Activated naive CD8-positive, alpha-beta T cell treated with anti-CD3 and anti-CD28 coated beads, Interleukin-2, amount 10 ng/mL, durations not matched to agents 7 days and 5 days (primary cell): ENCODE results near the gene RBMS1. TPM values are rescaled to one million over a fixed set of nuclear protein-coding genes. Genes with fewer than 3 reads are reported as not detected.
A peak's percentile ranks its signal among the peaks of the same experiment; 100 is the strongest.

Experiments used
- ATAC-seq: fragments of 150-1000 bp; cut with Tn5 transposase; one replicate; pipeline ENCODE4 v1.10.0; 2021; ENCODE audit warnings: low read depth, moderate library complexity
- POLR2A ChIA-PET: fragments of 350-600 bp; sonication (Branson Sonifier 250); formaldehyde crosslinking; loops from one replicate; lab custom pipeline; 2021; ENCODE audit warnings: antibody characterized with exemption; lab: Charles Lee
- DNase-seq: peaks from one replicate; pipeline ENCODE4 v3.0.0; 2021
- H3K27ac Mint-ChIP-seq: one replicate; pipeline ENCODE4 v1.8.0; 2022; ENCODE audit warnings: mild to moderate bottlenecking, mixed read lengths
- H3K27me3 Mint-ChIP-seq: one replicate; pipeline ENCODE4 v1.8.0; 2022; ENCODE audit warnings: mild to moderate bottlenecking, moderate library complexity, mixed read lengths
- H3K36me3 Mint-ChIP-seq: one replicate; pipeline ENCODE4 v1.8.0; 2021; ENCODE audit warnings: mild to moderate bottlenecking, mixed read lengths
- H3K4me1 Mint-ChIP-seq: one replicate; pipeline ENCODE4 v1.8.0; 2021; ENCODE audit warnings: mixed read lengths
- H3K4me3 Mint-ChIP-seq: one replicate; pipeline ENCODE4 v1.8.0; 2022; ENCODE audit warnings: mild to moderate bottlenecking, moderate library complexity, mixed read lengths
- H3K9me3 Mint-ChIP-seq: one replicate; pipeline ENCODE4 v1.8.0; 2021; ENCODE audit warnings: mixed read lengths
- total RNA-seq, 2 experiments: library from RNA; stranded (reverse); gene quantifications; one replicate each; pipeline ENCODE4 v1.2.3, GENCODE V29; 2021

The RBMS1 gene
- total RNA-seq, 2 experiments from 2014 or later: 87.9 to 90.6 TPM

DNA sequence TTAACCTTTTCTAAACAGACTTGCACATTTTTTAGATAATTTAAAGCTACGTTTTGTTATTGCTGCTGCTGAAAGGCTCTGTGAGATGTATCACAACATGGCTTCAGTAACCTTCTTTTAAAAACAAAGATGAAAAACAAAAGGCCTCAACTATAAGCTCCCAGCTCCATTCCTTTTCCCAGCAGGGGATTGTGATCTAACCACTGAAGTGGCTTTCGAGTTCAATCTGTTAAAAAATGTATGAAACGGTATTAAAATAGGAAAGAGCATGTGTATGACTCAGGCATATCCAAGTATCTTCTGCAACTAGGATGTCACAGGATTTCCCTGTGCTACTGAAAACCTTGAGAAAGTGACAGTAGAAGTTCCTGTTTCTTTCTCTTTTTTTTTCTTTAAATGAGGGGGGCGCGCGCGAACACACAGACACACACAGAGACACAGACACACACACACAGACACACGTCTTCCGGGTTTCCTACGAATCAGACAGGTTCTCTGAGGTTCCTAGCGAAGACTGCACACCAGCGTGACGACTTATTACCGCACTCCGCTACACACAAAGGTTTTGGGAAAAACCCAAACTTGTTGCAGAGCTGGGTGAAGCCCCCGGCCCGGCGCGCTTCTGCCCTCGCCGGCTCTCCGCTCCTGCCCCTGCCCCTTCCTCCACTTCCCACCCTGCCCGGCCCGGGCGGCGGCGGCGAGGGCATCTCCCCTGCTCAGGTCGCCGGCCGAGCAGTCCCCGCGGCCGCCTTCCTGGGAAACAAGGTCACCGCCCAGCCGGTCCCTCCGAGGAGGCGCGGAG is 86.8 kb downstream of the RBMS1 start:
- Mint-ChIP-seq H3K4me3 (peak overlapping the region; percentile 97), H3K36me3 (peaks cover 16% of the 10 kb centered on the region), H3K9me3 (no peaks in the 10 kb centered on the region), H3K27ac (peak overlapping the region; percentile 88), H3K4me1 (peaks cover 74% of the 10 kb centered on the region), H3K27me3 (no peaks in the 10 kb centered on the region)
- peak; percentile 74 for ATAC-seq
- DNase-seq: peak; percentile 75
- POLR2A ChIA-PET: interaction anchor here (0.7 to 3.0 kb wide), 12 partner anchors 8 to 86 kb away, joined by 3 to 23 read pairs (median 4); partner anchors contain the start of gene RBMS1

GRCh38 chr2:160405077-160405867 is 88.3 kb downstream of the RBMS1 start:
- H3K9me3 Mint-ChIP-seq: no peaks in the 10 kb centered on the region
- H3K36me3 Mint-ChIP-seq: peaks cover 14% of the 10 kb centered on the region
- H3K4me1 Mint-ChIP-seq: peaks cover 69% of the 10 kb centered on the region
- POLR2A ChIA-PET: interaction anchor here (1.1 to 3.0 kb wide), 5 partner anchors 12 to 589 kb away, joined by 3 to 23 read pairs (median 5); partner anchors contain the start of gene RBMS1
- H3K4me3 Mint-ChIP-seq: peak overlapping the region; percentile 97
- no peaks in the 10 kb centered on the region for H3K27me3 Mint-ChIP-seq
- DNase-seq: no peak
- peak overlapping the region; percentile 79 for H3K27ac Mint-ChIP-seq
- ATAC-seq: no peak

GRCh38 chr2:160402997-160403979 is 90.3 kb downstream of the RBMS1 start:
- DNase-seq (no peak), ATAC-seq (no peak)
- peaks cover 53% of the 10 kb centered on the region for H3K4me1 Mint-ChIP-seq
- H3K4me3 Mint-ChIP-seq: peak overlapping the region; percentile 73
- H3K9me3 Mint-ChIP-seq: no peaks in the 10 kb centered on the region
- POLR2A ChIA-PET: interaction anchor here (0.5 to 1.3 kb wide), 4 partner anchors 15 to 90 kb away, joined by 3 to 4 read pairs (median 4); partner anchors contain the start of gene RBMS1
- no peaks in the 10 kb centered on the region for H3K27me3 Mint-ChIP-seq
- H3K27ac Mint-ChIP-seq: peak overlapping the region; percentile 62
- H3K36me3 Mint-ChIP-seq: peaks cover 13% of the 10 kb centered on the region

- Mint-ChIP-seq H3K4me3 (peak overlapping the region; percentile 27), H3K36me3 (peaks cover 13% of the 10 kb centered on the region), H3K27me3 (no peaks in the 10 kb centered on the region), H3K4me1 (peaks cover 50% of the 10 kb centered on the region), H3K27ac (peak overlapping the region; percentile 62), H3K9me3 (no peaks in the 10 kb centered on the region)
- no peak for DNase-seq
- POLR2A ChIA-PET: interaction anchor here (0.5 kb wide), 1 partner anchor 24 kb away, joined by 3 read pairs; no protein-coding TSS in a partner anchor
- ATAC-seq: no peak
Observed at GRCh38 chr2:160402501-160402900, 91.1 kb downstream of the RBMS1 start.

GRCh38 chr2:160401895-160402294 is 91.7 kb downstream of the RBMS1 start:
- H3K4me3 Mint-ChIP-seq: no peak overlapping the region
- H3K4me1 Mint-ChIP-seq: peaks cover 50% of the 10 kb centered on the region
- POLR2A ChIA-PET: no interaction called here
- peak overlapping the region; percentile 1 for H3K27ac Mint-ChIP-seq
- ATAC-seq (no peak), DNase-seq (no peak)
- no peaks in the 10 kb centered on the region for H3K27me3 Mint-ChIP-seq
- H3K9me3 Mint-ChIP-seq: no peaks in the 10 kb centered on the region
- peaks cover 13% of the 10 kb centered on the region for H3K36me3 Mint-ChIP-seq

GRCh38 chr2:160399880-160400279 is 93.7 kb downstream of the RBMS1 start:
- POLR2A ChIA-PET: interaction anchor here (1.4 kb wide), 1 partner anchor 10 kb away, joined by 3 read pairs; no protein-coding TSS in a partner anchor
- DNase-seq (no peak), ATAC-seq (no peak)
- Mint-ChIP-seq H3K36me3 (peaks cover 13% of the 10 kb centered on the region), H3K4me3 (peak overlapping the region; percentile 43), H3K9me3 (no peaks in the 10 kb centered on the region), H3K27ac (no peak overlapping the region), H3K27me3 (no peaks in the 10 kb centered on the region), H3K4me1 (peaks cover 47% of the 10 kb centered on the region)

DNA sequence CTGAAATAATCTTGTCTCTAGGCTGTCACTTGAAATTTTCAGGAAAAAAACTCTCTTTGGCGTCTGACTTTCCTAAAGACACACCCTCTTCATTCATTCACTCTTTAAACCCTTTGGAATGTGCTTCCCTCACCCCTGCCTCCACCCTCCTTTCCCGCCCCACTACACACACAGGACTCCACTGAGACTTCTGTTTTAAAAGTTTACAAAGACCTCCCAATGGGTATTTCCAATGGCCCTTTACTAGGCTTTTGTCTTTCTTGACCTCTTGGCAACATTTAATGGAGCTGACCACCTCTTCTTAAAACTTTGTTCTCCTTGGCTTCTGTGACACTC is 96.1 kb downstream of the RBMS1 start:
- POLR2A ChIA-PET: no interaction called here

DNA sequence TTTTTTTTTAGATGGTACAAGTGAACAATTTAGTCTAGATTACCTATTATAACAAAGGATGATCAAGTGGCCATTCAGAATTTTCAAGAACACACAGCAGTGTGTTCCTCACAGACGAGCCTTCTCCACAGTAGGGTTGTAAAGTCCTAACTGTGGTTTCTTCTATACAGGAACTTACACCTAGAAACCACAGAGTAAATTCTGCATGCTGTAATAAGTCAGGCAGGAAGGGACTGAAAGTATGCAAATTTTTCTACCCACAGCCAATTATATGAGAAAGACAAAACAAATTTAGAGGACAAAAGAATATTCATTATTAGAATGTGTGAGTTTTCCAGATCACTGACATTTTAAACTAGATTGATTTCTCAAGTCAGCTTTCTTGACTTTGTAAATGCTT is 99.5 kb downstream of the RBMS1 start:
- H3K4me1 Mint-ChIP-seq: peaks cover 53% of the 10 kb centered on the region
- H3K36me3 Mint-ChIP-seq: peaks cover 23% of the 10 kb centered on the region
- H3K27ac Mint-ChIP-seq: peak overlapping the region; percentile 84
- no peak for DNase-seq
- POLR2A ChIA-PET: no interaction called here
- peak overlapping the region; percentile 75 for H3K4me3 Mint-ChIP-seq
- H3K9me3 Mint-ChIP-seq: no peaks in the 10 kb centered on the region
- H3K27me3 Mint-ChIP-seq: no peaks in the 10 kb centered on the region
- peak; percentile 95 for ATAC-seq

More for the DNA sequence above, 96.1 kb downstream of the RBMS1 start:
- H3K27ac Mint-ChIP-seq: no peak overlapping the region
- ATAC-seq: no peak
- no peak for DNase-seq
- peaks cover 16% of the 10 kb centered on the region for H3K36me3 Mint-ChIP-seq
- no peaks in the 10 kb centered on the region for H3K27me3 Mint-ChIP-seq
- H3K9me3 Mint-ChIP-seq: no peaks in the 10 kb centered on the region
- no peak overlapping the region for H3K4me3 Mint-ChIP-seq
- H3K4me1 Mint-ChIP-seq: peaks cover 44% of the 10 kb centered on the region

GRCh38 chr2:160392201-160392600 is 101.4 kb downstream of the RBMS1 start:
- Mint-ChIP-seq H3K4me3 (no peak overlapping the region), H3K27ac (no peak overlapping the region)

DNA sequence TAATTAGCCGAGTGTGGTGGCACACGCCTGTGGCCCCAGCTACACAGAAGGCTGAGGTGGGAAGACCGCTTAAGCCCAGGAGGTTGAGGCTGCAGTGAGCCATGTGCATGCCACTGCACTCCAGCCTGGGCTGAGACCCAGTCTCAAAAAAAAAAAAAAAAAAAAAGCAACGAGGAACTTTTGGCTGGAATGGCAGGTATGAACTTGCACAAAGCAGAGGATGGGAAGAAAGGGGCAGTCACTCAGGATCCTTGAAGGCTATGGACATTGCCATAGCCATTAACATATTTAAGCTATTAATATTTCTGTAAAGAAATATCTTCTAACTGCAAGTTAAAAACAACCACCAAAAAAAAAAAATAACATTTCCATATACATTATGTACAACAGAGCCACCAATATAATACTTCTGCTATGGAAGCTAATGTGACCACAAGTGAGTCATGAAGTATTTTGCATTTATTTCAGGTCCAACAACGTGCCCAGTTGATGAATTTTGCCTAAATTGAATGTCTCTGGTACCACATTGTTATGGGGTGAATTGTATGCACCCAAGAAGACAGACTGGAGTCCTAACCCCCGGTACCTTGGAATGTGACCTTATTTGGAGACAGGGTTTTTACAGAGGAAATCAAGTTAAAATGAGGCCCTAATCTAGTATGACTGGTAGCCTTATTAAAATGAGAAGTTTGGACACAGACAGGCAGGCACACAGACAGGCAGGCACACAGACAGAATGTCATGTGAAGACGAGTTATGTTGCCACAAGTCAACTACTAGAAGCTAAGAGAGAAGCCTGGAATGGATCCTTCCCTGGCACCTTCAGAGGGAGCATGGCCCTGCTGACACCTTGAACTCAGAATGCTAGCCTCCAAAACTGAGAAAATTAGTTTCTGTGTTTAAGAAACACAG is 102.8 kb downstream of the RBMS1 start:
- Mint-ChIP-seq H3K27me3 (no peaks in the 10 kb centered on the region), H3K9me3 (no peaks in the 10 kb centered on the region), H3K27ac (peak overlapping the region; percentile 25), H3K36me3 (peaks cover 23% of the 10 kb centered on the region), H3K4me3 (no peak overlapping the region), H3K4me1 (peaks cover 67% of the 10 kb centered on the region)
- POLR2A ChIA-PET: interaction anchor here (0.6 to 0.7 kb wide), 3 partner anchors 40 to 133 kb away, joined by 4 to 5 read pairs (median 4); no protein-coding TSS in a partner anchor
- DNase-seq: no peak
- no peak for ATAC-seq

More at GRCh38 chr2:160392201-160392600, 101.4 kb downstream of the RBMS1 start:
- POLR2A ChIA-PET: no interaction called here
- DNase-seq (no peak), ATAC-seq (no peak)
- Mint-ChIP-seq H3K9me3 (no peaks in the 10 kb centered on the region), H3K4me1 (peaks cover 71% of the 10 kb centered on the region), H3K36me3 (peaks cover 26% of the 10 kb centered on the region), H3K27me3 (no peaks in the 10 kb centered on the region)

DNA sequence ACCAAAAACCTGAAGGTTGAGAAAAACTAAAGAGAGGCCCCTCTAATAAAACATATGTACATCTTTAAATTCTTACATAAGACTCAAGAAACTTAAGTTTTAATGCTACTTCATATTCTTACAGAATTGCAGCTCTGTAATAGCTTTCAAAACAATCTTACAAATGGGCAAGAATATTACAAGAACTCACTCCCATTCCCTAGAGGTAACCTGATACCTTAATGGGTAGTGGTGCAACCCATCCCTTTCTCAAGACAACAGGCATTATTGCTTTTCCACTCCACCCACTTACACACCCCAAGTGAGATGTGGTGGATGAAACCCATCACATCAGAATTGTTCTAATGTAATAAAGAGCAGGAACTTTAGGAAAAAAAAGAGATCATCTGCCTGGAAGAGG is 103.7 kb downstream of the RBMS1 start:
- Mint-ChIP-seq H3K4me1 (peaks cover 67% of the 10 kb centered on the region), H3K9me3 (no peaks in the 10 kb centered on the region), H3K27me3 (no peaks in the 10 kb centered on the region), H3K4me3 (no peak overlapping the region), H3K27ac (no peak overlapping the region), H3K36me3 (peaks cover 23% of the 10 kb centered on the region)
- no peak for DNase-seq
- POLR2A ChIA-PET: interaction anchor here (0.6 to 1.5 kb wide), 2 partner anchors 9 to 25 kb away, joined by 3 read pairs; no protein-coding TSS in a partner anchor
- no peak for ATAC-seq
